Measurements from ENCODE around the gene NAA35.
"Not testable (repeated sequence)": the region's sequence is repeated elsewhere in the genome, so short reads cannot be mapped to it uniquely, and the experiment has no call there.

Gene NAA35

GRCh38 chr9:85940832-85941621, at the start of gene NAA35:
Gene NAA35 (plus strand): TSS chr9:85941146. CDS start chr9:85942160, 1,014 bp downstream.
- peak; percentile 93 for DNase-seq (ENCODE audit: low read depth)

GRCh38 chr9:85892401-85892800, 48.5 kb upstream of the NAA35 start:
- DNase-seq (ENCODE audit: low read depth), result no peak

- no peak for DNase-seq (ENCODE audit: low read depth)
These were observed 45.3 kb upstream of the NAA35 start for GRCh38 chr9:85895685-85896084.

- DNase-seq (ENCODE audit: low read depth), result no peak
These were observed 43.1 kb upstream of the NAA35 start for GRCh38 chr9:85897848-85898247.

GRCh38 chr9:85898332-85898731, 42.6 kb upstream of the NAA35 start:
- no peak for DNase-seq (ENCODE audit: low read depth)

- no peak for DNase-seq (ENCODE audit: low read depth)
These were observed 41.6 kb upstream of the NAA35 start for GRCh38 chr9:85899388-85899787.

GRCh38 chr9:85900504-85901201, 40.3 kb upstream of the NAA35 start:
- peak; percentile 20 for DNase-seq (ENCODE audit: low read depth)

- no peak for DNase-seq (ENCODE audit: low read depth)
These were observed 36.0 kb upstream of the NAA35 start for GRCh38 chr9:85904975-85905374.

GRCh38 chr9:85905957-85906356, 35.0 kb upstream of the NAA35 start:
- DNase-seq (ENCODE audit: low read depth), result no peak

- no peak for DNase-seq (ENCODE audit: low read depth)
These were observed 31.6 kb upstream of the NAA35 start for GRCh38 chr9:85909390-85909789.

GRCh38 chr9:85914108-85914507, 26.8 kb upstream of the NAA35 start:
- no peak for DNase-seq (ENCODE audit: low read depth)

- no peak for DNase-seq (ENCODE audit: low read depth)
These were observed 23.2 kb upstream of the NAA35 start for GRCh38 chr9:85917756-85918155.

GRCh38 chr9:85925493-85925892, 15.5 kb upstream of the NAA35 start:
- DNase-seq (ENCODE audit: low read depth), result no peak

GRCh38 chr9:85927076-85927475, 13.9 kb upstream of the NAA35 start:
- DNase-seq (ENCODE audit: low read depth), result no peak

- no peak for DNase-seq (ENCODE audit: low read depth)
These were observed 9.5 kb upstream of the NAA35 start for GRCh38 chr9:85931495-85931894.

GRCh38 chr9:85935950-85936349, 5.0 kb upstream of the NAA35 start:
- not testable (repeated sequence) for DNase-seq (ENCODE audit: low read depth)

- DNase-seq (ENCODE audit: low read depth), result no peak
These were observed 593 bp upstream of the NAA35 start for GRCh38 chr9:85940275-85940831.

GRCh38 chr9:85941622-85941940, 635 bp downstream of the NAA35 start:
- DNase-seq (ENCODE audit: low read depth), result no peak

- no peak for DNase-seq (ENCODE audit: low read depth)
These were observed 1.3 kb downstream of the NAA35 start for GRCh38 chr9:85941966-85942912.

GRCh38 chr9:85942913-85943709, 2.2 kb downstream of the NAA35 start:
- DNase-seq (ENCODE audit: low read depth), result no peak

GRCh38 chr9:85943757-85944430, 2.9 kb downstream of the NAA35 start:
- no peak for DNase-seq (ENCODE audit: low read depth)

All from fibroblast of the conjunctiva (primary cell).